Esophagus muscularis mucosa (tissue), 3 donors: ENCODE data around the gene PGD.

Source experiments
- POLR2A ChIP-seq: fragments of 450-650 bp; IDR thresholded peaks from one replicate; pipeline ENCODE4 v1.6.1; 2017; ENCODE audit warnings: antibody characterized with exemption, moderate library complexity, mild to moderate bottlenecking, low read depth
- TF ChIP-seq, protein P1 (sequence below), 3 experiments: fragments of 200-600 bp in 2 of 3; fragments of 450-650 bp in 1 of 3; sonication (generic) in 2 of 3; IDR thresholded peaks; one replicate each; pipeline ENCODE4 v1.5.1; 2017 to 2019; ENCODE audit warnings: antibody characterized with exemption in 3 of 3, mild to moderate bottlenecking in 2 of 3, moderate library complexity in 1 of 3

DNA sequence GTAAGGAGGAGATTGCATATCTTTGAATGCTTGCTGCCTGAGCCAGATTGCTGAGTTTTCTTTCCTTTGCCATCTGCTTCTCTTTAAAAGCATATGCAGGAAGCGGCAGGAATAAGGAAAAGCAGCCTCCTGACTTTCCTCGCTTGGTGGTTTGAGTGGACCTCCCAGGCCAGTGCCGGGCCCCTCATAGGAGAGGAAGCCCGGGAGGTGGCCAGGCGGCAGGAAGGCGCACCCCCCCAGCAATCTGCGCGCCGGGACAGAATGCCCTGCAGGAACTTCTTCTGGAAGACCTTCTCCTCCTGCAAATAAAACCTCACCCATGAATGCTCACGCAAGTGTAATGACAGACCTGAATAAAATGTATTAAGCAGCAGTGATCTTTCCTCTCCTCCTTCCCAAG is 52.4 kb downstream of the PGD start:
- TF ChIP-seq, protein P1, sequence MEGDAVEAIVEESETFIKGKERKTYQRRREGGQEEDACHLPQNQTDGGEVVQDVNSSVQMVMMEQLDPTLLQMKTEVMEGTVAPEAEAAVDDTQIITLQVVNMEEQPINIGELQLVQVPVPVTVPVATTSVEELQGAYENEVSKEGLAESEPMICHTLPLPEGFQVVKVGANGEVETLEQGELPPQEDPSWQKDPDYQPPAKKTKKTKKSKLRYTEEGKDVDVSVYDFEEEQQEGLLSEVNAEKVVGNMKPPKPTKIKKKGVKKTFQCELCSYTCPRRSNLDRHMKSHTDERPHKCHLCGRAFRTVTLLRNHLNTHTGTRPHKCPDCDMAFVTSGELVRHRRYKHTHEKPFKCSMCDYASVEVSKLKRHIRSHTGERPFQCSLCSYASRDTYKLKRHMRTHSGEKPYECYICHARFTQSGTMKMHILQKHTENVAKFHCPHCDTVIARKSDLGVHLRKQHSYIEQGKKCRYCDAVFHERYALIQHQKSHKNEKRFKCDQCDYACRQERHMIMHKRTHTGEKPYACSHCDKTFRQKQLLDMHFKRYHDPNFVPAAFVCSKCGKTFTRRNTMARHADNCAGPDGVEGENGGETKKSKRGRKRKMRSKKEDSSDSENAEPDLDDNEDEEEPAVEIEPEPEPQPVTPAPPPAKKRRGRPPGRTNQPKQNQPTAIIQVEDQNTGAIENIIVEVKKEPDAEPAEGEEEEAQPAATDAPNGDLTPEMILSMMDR (IDR thresholded peaks at IDR 0.05) = no peak
- TF ChIP-seq POLR2A = no peak
